A549 (cell line): ENCODE results near the gene WDR77. TPM values are rescaled to one million over a fixed set of nuclear protein-coding genes. Genes with fewer than 3 reads are reported as not detected.

Experiments used
- ATAC-seq, 2 experiments: fragments of 200-7000 bp in 1 of 2; fragments of >200 bp in 1 of 2; cut with Nextera tagmentation in 1 of 2; cut with Tn5 transposase in 1 of 2; 3 replicates each; pipeline versions ENCODE4 v1.8.0 to v1.9.1; 2018 to 2020; ENCODE audit warnings: mild to moderate bottlenecking in 1 of 2, moderate library complexity in 1 of 2
- CTCF ChIA-PET: fragments of 300-600 bp; sonication (Branson Sonifier 250); formaldehyde crosslinking; extraction: SDS; loops from one replicate; lab custom pipeline; 2021; ENCODE audit warnings: antibody characterized with exemption, inconsistent platforms; lab: Yijun Ruan, JAX
- POLR2A ChIA-PET: fragments of 350-600 bp; formaldehyde crosslinking; extraction: SDS; loops from one replicate; lab custom pipeline; 2021; ENCODE audit warnings: antibody characterized with exemption, inconsistent platforms; lab: Yijun Ruan, JAX
- DNase-seq, 2 experiments: peaks; one replicate each; pipeline versions ENCODE4 v3.0.0 to v3.0.0-alpha.2; 2011 to 2016; ENCODE audit warnings: low read depth in 1 of 2, low spot score in 1 of 2
- FAIRE-seq: peaks from 2 replicates; lab custom pipeline; 2011; peaks lifted over from hg19 to GRCh38; lab: Jason Lieb, UNC
- H3K27ac ChIP-seq, 2 experiments: fragments of >200 bp; sonication (Bioruptor Twin); formaldehyde crosslinking; 3 replicates each; pipeline ENCODE4 v1.5.1; 2016 to 2017
- H3K4me1 ChIP-seq: fragments of >200 bp; sonication (Bioruptor Twin); formaldehyde crosslinking; 3 replicates; pipeline ENCODE4 v1.6.1; 2016
- H3K4me2 ChIP-seq: fragments of >200 bp; sonication (Bioruptor Twin); formaldehyde crosslinking; 3 replicates; pipeline ENCODE4 v1.6.1; 2016
- H3K4me3 ChIP-seq: fragments of >200 bp; sonication (Bioruptor Twin); formaldehyde crosslinking; 3 replicates; pipeline ENCODE4 v1.5.1; 2016
- H3K9me3 ChIP-seq: fragments of >200 bp; sonication (Bioruptor Twin); formaldehyde crosslinking; 3 replicates; pipeline ENCODE4 v1.6.1; 2016
- CBX8 ChIP-seq: fragments of 200-600 bp; sonication (generic); IDR thresholded peaks from 2 replicates; pipeline ENCODE4 v1.6.1; 2016
- CTCF ChIP-seq: fragments of >200 bp; sonication (Bioruptor Twin); formaldehyde crosslinking; IDR thresholded peaks from 3 replicates; pipeline ENCODE4 v1.5.1; 2016
- E2F6 ChIP-seq: IDR thresholded peaks from 2 replicates; pipeline ENCODE4 v1.6.1; 2012; ENCODE audit warnings: low read depth, borderline replicate concordance
- EHF ChIP-seq: fragments of 250-450 bp; sonication (Bioruptor Pico); IDR thresholded peaks from 2 replicates; pipeline ENCODE4 v1.5.0; 2020; ENCODE audit warnings: mild to moderate bottlenecking
- FOSL2 ChIP-seq, 2 experiments: fragments of 450-650 bp in 1 of 2; fragments of >200 bp in 1 of 2; sonication (Bioruptor Twin) in 1 of 2; formaldehyde crosslinking; IDR thresholded peaks; 2 replicates each; pipeline versions ENCODE4 v1.5.0 to v1.6.1; 2016 to 2020; ENCODE audit warnings: mild to moderate bottlenecking in 1 of 2, moderate library complexity in 1 of 2
- HOXB13 ChIP-seq: fragments of 250-450 bp; sonication (Bioruptor Pico); IDR thresholded peaks from 2 replicates; pipeline ENCODE4 v1.5.0; 2020; ENCODE audit warnings: low read depth, mild to moderate bottlenecking, moderate library complexity
- MAFK ChIP-seq: fragments of 450-650 bp; IDR thresholded peaks from 2 replicates; pipeline ENCODE4 v1.6.1; 2014; ENCODE audit not compliant: partially characterized antibody
- MAX ChIP-seq: IDR thresholded peaks from 2 replicates; pipeline ENCODE4 v1.6.1; 2012
- MYC ChIP-seq: IDR thresholded peaks from 2 replicates; pipeline ENCODE4 v1.6.1; 2012; ENCODE audit warnings: mild to moderate bottlenecking, inconsistent platforms, low read length, improper control_type of control experiment, borderline replicate concordance
- NFE2L2 ChIP-seq: fragments of 150-350 bp; conservative IDR thresholded peaks from 2 replicates; pipeline ENCODE4 v1.6.1; 2014; ENCODE audit warnings: low read length
- NPAS2 ChIP-seq: fragments of 250-450 bp; sonication (Bioruptor Pico); IDR thresholded peaks from 2 replicates; pipeline ENCODE4 v1.8.0; 2022; ENCODE audit warnings: mild to moderate bottlenecking, moderate library complexity, borderline replicate concordance
- PHF8 ChIP-seq: fragments of 200-600 bp; sonication (generic); IDR thresholded peaks from 2 replicates; pipeline ENCODE4 v1.6.1; 2016; ENCODE audit warnings: low read depth, mild to moderate bottlenecking, antibody characterized with exemption, moderate library complexity, borderline replicate concordance
- RCOR1 ChIP-seq: fragments of 150-350 bp; IDR thresholded peaks from 2 replicates; pipeline ENCODE4 v1.6.1; 2014; ENCODE audit warnings: antibody characterized with exemption, low read length, low read depth
- REST ChIP-seq: fragments of 200-600 bp; sonication (generic); IDR thresholded peaks from 2 replicates; pipeline ENCODE4 v1.6.1; 2016; ENCODE audit warnings: antibody characterized with exemption, mild to moderate bottlenecking, moderate library complexity
- SMC3 ChIP-seq: fragments of >200 bp; sonication (Bioruptor Twin); formaldehyde crosslinking; IDR thresholded peaks from 3 replicates; pipeline ENCODE4 v1.6.1; 2018; ENCODE audit warnings: inconsistent platforms
- TFCP2L1 ChIP-seq: fragments of 250-450 bp; sonication (Bioruptor Pico); IDR thresholded peaks from 2 replicates; pipeline ENCODE4 v1.5.0; 2021; ENCODE audit warnings: mild to moderate bottlenecking
- TP53 ChIP-seq: fragments of 250-450 bp; sonication (Bioruptor Pico); IDR thresholded peaks from 2 replicates; pipeline ENCODE4 v1.5.0; 2021; ENCODE audit warnings: mild to moderate bottlenecking, moderate library complexity
- USF2 ChIP-seq: fragments of 450-650 bp; IDR thresholded peaks from 2 replicates; pipeline ENCODE4 v1.6.1; 2014; ENCODE audit warnings: antibody characterized with exemption
- WGBS: methylation state at CpG from one replicate; pipeline ENCODE4 v1.1.6; 2017; ENCODE audit errors: missing lambda C conversion rate; 5-methylcytosine and 5-hydroxymethylcytosine counted together
- polyA plus RNA-seq, 4 experiments: library from polyadenylated mRNA; depleted of rRNA in 3 of 4; stranded (reverse); fragments of >200 nt; fragmentation: RNase III in 1 of 4; extraction: RNeasy Plus Mini Kit Qiagen cat#74134 plus additional on column Dnase treatment in 1 of 4; gene quantifications; 2 replicates in 3 of 4; 3 replicates in 1 of 4; pipeline ENCODE4 v1.2.3, GENCODE V29; 2011 to 2017

The WDR77 gene
- polyA plus RNA-seq, 2 of the 4 experiments (the other 2 are of a cell fraction), result 53.0 to 122 TPM

GRCh38 chr1:111483876-111484275 is 34.8 kb upstream of the WDR77 start:
- no peak for TF ChIP-seq NFE2L2
- no peak for TF ChIP-seq TFCP2L1 (CRISPR knock-in tag)
- TF ChIP-seq NPAS2, result no peak
- no peak for TF ChIP-seq HOXB13 (CRISPR knock-in tag)
- TF ChIP-seq, all 56 proteins: peak for 0
- 44% methylated on average over 2 of the region's 2 CpGs for WGBS
- no peak for DNase-seq
- Histone ChIP-seq H3K4me1 (no peaks in the 10 kb centered on the region), H3K4me2 (no peak overlapping the region), H3K4me3 (no peak overlapping the region), H3K27ac (no peak overlapping the region), H3K9me3 (no peaks in the 10 kb centered on the region)
- CTCF ChIA-PET, result interaction anchor here (0.6 kb wide), 1 partner anchor 112 kb away, joined by 3 read pairs; no protein-coding TSS in a partner anchor
- no peak for FAIRE-seq
- ATAC-seq, result no peak
- POLR2A ChIA-PET, result no interaction called here

GRCh38 chr1:111483166-111483565 is 34.1 kb upstream of the WDR77 start:
- TF ChIP-seq CTCF (no peak), CBX8 (no peak), NFE2L2 (no peak), SMC3 (no peak), PHF8 (no peak), MYC (no peak), REST (no peak), MAX (no peak), FOSL2 (IDR thresholded peaks at IDR 0.05) (no peak), FOSL2 (CRISPR knock-in tag; IDR thresholded peaks at IDR 0.05) (no peak), RCOR1 (no peak), EHF (CRISPR knock-in tag) (no peak), MAFK (no peak), E2F6 (no peak), USF2 (no peak), TP53 (no peak)
- Histone ChIP-seq H3K9me3 (no peaks in the 10 kb centered on the region), H3K27ac (no peak overlapping the region), H3K4me1 (no peaks in the 10 kb centered on the region), H3K4me2 (no peak overlapping the region), H3K4me3 (no peak overlapping the region)
- FAIRE-seq (no peak), DNase-seq (no peak), ATAC-seq (no peak)
- CTCF ChIA-PET, result interaction anchor here (1.4 to 4.0 kb wide), 4 partner anchors 14 to 264 kb away, joined by 3 to 26 read pairs (median 8); no protein-coding TSS in a partner anchor
- POLR2A ChIA-PET, result no interaction called here
- 57% methylated on average over 3 of the region's 3 CpGs for WGBS
